ENCODE measurements around the gene POLDIP2.

POLDIP2 gene

GRCh38 chr17:28357061-28357900 lies at the start of gene POLDIP2:
TSS of gene POLDIP2 (minus strand) at chr17:28357527. CDS start at chr17:28357448, 79 bp downstream.
- Histone ChIP-seq H3K27me3 (ENCODE audit: low read depth, low read length) (no peaks in the 10 kb centered on the region), H3K4me1 (ENCODE audit: control insufficient read depth in 1 of 2, insufficient read depth in 2 of 2, low read length in 2 of 2) (peaks cover 13 to 22% of the 10 kb centered on the region in 2 donors), H3K4me3 (ENCODE audit: low read depth in 1 of 2, low read length in 2 of 2) (peak within 1 kb of the TSS; percentile 89 to 98), H3K9me3 (ENCODE audit: control insufficient read depth in 1 of 2, low read length in 2 of 2) (no peaks in the 10 kb centered on the region), H3K27ac (ENCODE audit: low read length) (peak within 1 kb of the TSS; percentile 77), H3K36me3 (ENCODE audit: control insufficient read depth in 1 of 2, insufficient read depth in 2 of 2, low read length in 2 of 2) (peaks cover 40 to 54% of the 10 kb centered on the region in 2 donors)

GRCh38 chr17:28406473-28406814 lies 49.1 kb upstream of the POLDIP2 start:
- no peaks in the 10 kb centered on the region for H3K36me3 ChIP-seq (ENCODE audit: control insufficient read depth in 1 of 2, insufficient read depth in 2 of 2, low read length in 2 of 2)
- no peaks in the 10 kb centered on the region for H3K9me3 ChIP-seq (ENCODE audit: control insufficient read depth in 1 of 2, low read length in 2 of 2)
- no peaks in the 10 kb centered on the region for H3K27me3 ChIP-seq (ENCODE audit: low read depth, low read length)
- H3K4me1 ChIP-seq (ENCODE audit: control insufficient read depth in 1 of 2, insufficient read depth in 2 of 2, low read length in 2 of 2), result peaks cover 10 to 13% of the 10 kb centered on the region in 2 donors
- H3K4me3 ChIP-seq (ENCODE audit: low read depth in 1 of 2, low read length in 2 of 2), result peak overlapping the region; percentile 68 to 92
- H3K27ac ChIP-seq (ENCODE audit: low read length), result no peak overlapping the region

- peak within 1 kb of the TSS; percentile 56 for H3K27ac ChIP-seq (ENCODE audit: low read length)
These were observed 48.5 kb upstream of the POLDIP2 start, which contains the start of gene SLC46A1 for GRCh38 chr17:28405632-28406472. TSS of gene SLC46A1 (minus strand) at chr17:28406212. CDS start at chr17:28406114, 98 bp downstream.

GRCh38 chr17:28404812-28405570 lies 47.7 kb upstream of the POLDIP2 start:
- no peaks in the 10 kb centered on the region for H3K27me3 ChIP-seq (ENCODE audit: low read depth, low read length)
- peaks cover 10 to 13% of the 10 kb centered on the region in 2 donors for H3K4me1 ChIP-seq (ENCODE audit: control insufficient read depth in 1 of 2, insufficient read depth in 2 of 2, low read length in 2 of 2)
- H3K27ac ChIP-seq (ENCODE audit: low read length), result peak overlapping the region; percentile 56

More at GRCh38 chr17:28405632-28406472, 48.5 kb upstream of the POLDIP2 start, which contains the start of gene SLC46A1:
- peaks cover 10 to 13% of the 10 kb centered on the region in 2 donors for H3K4me1 ChIP-seq (ENCODE audit: control insufficient read depth in 1 of 2, insufficient read depth in 2 of 2, low read length in 2 of 2)
- H3K36me3 ChIP-seq (ENCODE audit: control insufficient read depth in 1 of 2, insufficient read depth in 2 of 2, low read length in 2 of 2), result no peaks in the 10 kb centered on the region
- H3K27me3 ChIP-seq (ENCODE audit: low read depth, low read length), result no peaks in the 10 kb centered on the region
- H3K4me3 ChIP-seq (ENCODE audit: low read depth in 1 of 2, low read length in 2 of 2), result peak within 1 kb of the TSS; percentile 68 to 92
- H3K9me3 ChIP-seq (ENCODE audit: control insufficient read depth in 1 of 2, low read length in 2 of 2), result no peaks in the 10 kb centered on the region

GRCh38 chr17:28404461-28404811 lies 47.1 kb upstream of the POLDIP2 start:
- H3K36me3 ChIP-seq (ENCODE audit: control insufficient read depth in 1 of 2, insufficient read depth in 2 of 2, low read length in 2 of 2), result peaks cover 0 to 7% of the 10 kb centered on the region in 2 donors
- H3K27me3 ChIP-seq (ENCODE audit: low read depth, low read length), result no peaks in the 10 kb centered on the region
- H3K4me3 ChIP-seq (ENCODE audit: low read depth in 1 of 2, low read length in 2 of 2), result peak overlapping the region in 1 of 2 donors; percentile 68
- H3K4me1 ChIP-seq (ENCODE audit: control insufficient read depth in 1 of 2, insufficient read depth in 2 of 2, low read length in 2 of 2), result peaks cover 10 to 13% of the 10 kb centered on the region in 2 donors
- no peaks in the 10 kb centered on the region for H3K9me3 ChIP-seq (ENCODE audit: control insufficient read depth in 1 of 2, low read length in 2 of 2)
- H3K27ac ChIP-seq (ENCODE audit: low read length), result no peak overlapping the region

More at GRCh38 chr17:28404812-28405570, 47.7 kb upstream of the POLDIP2 start:
- H3K9me3 ChIP-seq (ENCODE audit: control insufficient read depth in 1 of 2, low read length in 2 of 2), result no peaks in the 10 kb centered on the region
- peak overlapping the region; percentile 68 to 92 for H3K4me3 ChIP-seq (ENCODE audit: low read depth in 1 of 2, low read length in 2 of 2)
- H3K36me3 ChIP-seq (ENCODE audit: control insufficient read depth in 1 of 2, insufficient read depth in 2 of 2, low read length in 2 of 2), result peaks cover 0 to 5% of the 10 kb centered on the region in 2 donors

- H3K27ac ChIP-seq (ENCODE audit: low read length), result no peak overlapping the region
- H3K9me3 ChIP-seq (ENCODE audit: control insufficient read depth in 1 of 2, low read length in 2 of 2), result no peaks in the 10 kb centered on the region
- no peak overlapping the region for H3K4me3 ChIP-seq (ENCODE audit: low read depth in 1 of 2, low read length in 2 of 2)
- H3K36me3 ChIP-seq (ENCODE audit: control insufficient read depth in 1 of 2, insufficient read depth in 2 of 2, low read length in 2 of 2), result peaks cover 0 to 10% of the 10 kb centered on the region in 2 donors
- H3K4me1 ChIP-seq (ENCODE audit: control insufficient read depth in 1 of 2, insufficient read depth in 2 of 2, low read length in 2 of 2), result peaks cover 10 to 13% of the 10 kb centered on the region in 2 donors
- H3K27me3 ChIP-seq (ENCODE audit: low read depth, low read length), result no peaks in the 10 kb centered on the region
These were observed 46.7 kb upstream of the POLDIP2 start for GRCh38 chr17:28404007-28404406.

GRCh38 chr17:28402844-28403243 lies 45.5 kb upstream of the POLDIP2 start:
- H3K4me1 ChIP-seq (ENCODE audit: control insufficient read depth in 1 of 2, insufficient read depth in 2 of 2, low read length in 2 of 2), result peaks cover 10 to 13% of the 10 kb centered on the region in 2 donors

GRCh38 chr17:28402224-28402630 lies 44.9 kb upstream of the POLDIP2 start:
- no peak overlapping the region for H3K27ac ChIP-seq (ENCODE audit: low read length)
- H3K36me3 ChIP-seq (ENCODE audit: control insufficient read depth in 1 of 2, insufficient read depth in 2 of 2, low read length in 2 of 2), result peaks cover 0 to 16% of the 10 kb centered on the region in 2 donors
- H3K4me1 ChIP-seq (ENCODE audit: control insufficient read depth in 1 of 2, insufficient read depth in 2 of 2, low read length in 2 of 2), result peaks cover 10 to 13% of the 10 kb centered on the region in 2 donors
- no peak overlapping the region for H3K4me3 ChIP-seq (ENCODE audit: low read depth in 1 of 2, low read length in 2 of 2)
- no peaks in the 10 kb centered on the region for H3K9me3 ChIP-seq (ENCODE audit: control insufficient read depth in 1 of 2, low read length in 2 of 2)
- no peaks in the 10 kb centered on the region for H3K27me3 ChIP-seq (ENCODE audit: low read depth, low read length)

More at GRCh38 chr17:28402844-28403243, 45.5 kb upstream of the POLDIP2 start:
- Histone ChIP-seq H3K9me3 (ENCODE audit: control insufficient read depth in 1 of 2, low read length in 2 of 2) (no peaks in the 10 kb centered on the region), H3K27ac (ENCODE audit: low read length) (no peak overlapping the region), H3K4me3 (ENCODE audit: low read depth in 1 of 2, low read length in 2 of 2) (no peak overlapping the region), H3K27me3 (ENCODE audit: low read depth, low read length) (no peaks in the 10 kb centered on the region), H3K36me3 (ENCODE audit: control insufficient read depth in 1 of 2, insufficient read depth in 2 of 2, low read length in 2 of 2) (peaks cover 0 to 13% of the 10 kb centered on the region in 2 donors)

GRCh38 chr17:28399808-28400207 lies 42.5 kb upstream of the POLDIP2 start:
- Histone ChIP-seq H3K9me3 (ENCODE audit: control insufficient read depth in 1 of 2, low read length in 2 of 2) (no peaks in the 10 kb centered on the region), H3K4me3 (ENCODE audit: low read depth in 1 of 2, low read length in 2 of 2) (no peak overlapping the region), H3K4me1 (ENCODE audit: control insufficient read depth in 1 of 2, insufficient read depth in 2 of 2, low read length in 2 of 2) (peaks cover 4 to 8% of the 10 kb centered on the region in 2 donors), H3K27me3 (ENCODE audit: low read depth, low read length) (no peaks in the 10 kb centered on the region), H3K36me3 (ENCODE audit: control insufficient read depth in 1 of 2, insufficient read depth in 2 of 2, low read length in 2 of 2) (peaks cover 9 to 35% of the 10 kb centered on the region in 2 donors), H3K27ac (ENCODE audit: low read length) (no peak overlapping the region)

GRCh38 chr17:28398280-28398981 lies 41.1 kb upstream of the POLDIP2 start:
- H3K4me1 ChIP-seq (ENCODE audit: control insufficient read depth in 1 of 2, insufficient read depth in 2 of 2, low read length in 2 of 2), result no peaks in the 10 kb centered on the region
- no peaks in the 10 kb centered on the region for H3K9me3 ChIP-seq (ENCODE audit: control insufficient read depth in 1 of 2, low read length in 2 of 2)
- no peaks in the 10 kb centered on the region for H3K27me3 ChIP-seq (ENCODE audit: low read depth, low read length)
- no peak overlapping the region for H3K4me3 ChIP-seq (ENCODE audit: low read depth in 1 of 2, low read length in 2 of 2)
- peaks cover 9 to 39% of the 10 kb centered on the region in 2 donors for H3K36me3 ChIP-seq (ENCODE audit: control insufficient read depth in 1 of 2, insufficient read depth in 2 of 2, low read length in 2 of 2)
- H3K27ac ChIP-seq (ENCODE audit: low read length), result no peak overlapping the region
